Cardiac muscle cell (in vitro differentiated cells and primary cell): ENCODE data around the gene NUP42. TPM values are rescaled to one million over a fixed set of nuclear protein-coding genes. Genes with fewer than 3 reads are reported as not detected.
A peak's percentile ranks its signal among the peaks of the same experiment; 100 is the strongest.
"Not testable (repeated sequence)": the region's sequence is repeated elsewhere in the genome, so short reads cannot be mapped to it uniquely, and the experiment has no call there.

Source experiments
- DNase-seq, 2 donors: peaks; one replicate each; pipeline versions ENCODE4 v3.0.0 to v3.0.0-alpha.2; 2010 to 2017; ENCODE audit warnings: low read depth in 1 of 2, low spot score in 1 of 2
- H3K27ac ChIP-seq: fragments of 200-600 bp; sonication (generic); 2 replicates; pipeline ENCODE4 v1.5.1; 2016
- H3K27me3 ChIP-seq: fragments of 200-600 bp; sonication (generic); 2 replicates; pipeline ENCODE4 v1.6.0; 2016; ENCODE audit warnings: control low read depth
- H3K36me3 ChIP-seq: fragments of 200-600 bp; sonication (generic); 2 replicates; pipeline ENCODE4 v1.5.1; 2016; ENCODE audit warnings: control low read depth
- H3K4me1 ChIP-seq: fragments of 200-600 bp; sonication (generic); 2 replicates; pipeline ENCODE4 v1.8.1; 2017; ENCODE audit warnings: low read depth, mild to moderate bottlenecking, mixed run types
- H3K4me3 ChIP-seq: fragments of 200-600 bp; sonication (generic); 2 replicates; pipeline ENCODE4 v1.5.1; 2016; ENCODE audit warnings: mild to moderate bottlenecking
- H3K9me3 ChIP-seq: fragments of 200-600 bp; sonication (generic); 2 replicates; pipeline ENCODE4 v1.5.1; 2017; ENCODE audit warnings: low read depth, mild to moderate bottlenecking, control low read depth
- CTCF ChIP-seq: IDR thresholded peaks from 2 replicates; pipeline ENCODE4 v1.5.1; 2012; ENCODE audit warnings: low read depth, mild to moderate bottlenecking, low read length
- polyA plus RNA-seq: library from polyadenylated mRNA; unstranded; fragments of >200 nt; fragmentation: Nextera tagmentation; extraction: Ambion mirVana; gene quantifications from 2 replicates; pipeline ENCODE4 v1.2.1, GENCODE V29; 2016
- total RNA-seq: library from RNA; depleted of rRNA; stranded (reverse); fragments of >200 nt; gene quantifications from 2 replicates; pipeline ENCODE4 v1.2.3, GENCODE V29; 2016

The NUP42 gene
- total and polyA plus RNA-seq, 2 experiments from 2014 or later, result 28.2 to 34.0 TPM

GRCh38 chr7:23185980-23186379, 4.1 kb downstream of the NUP42 start:
- Histone ChIP-seq H3K9me3 (no peaks in the 10 kb centered on the region), H3K4me3 (no peak overlapping the region), H3K4me1 (peaks cover 12% of the 10 kb centered on the region), H3K27ac (no peak overlapping the region), H3K27me3 (no peaks in the 10 kb centered on the region), H3K36me3 (peaks cover 47% of the 10 kb centered on the region)
- no peak for TF ChIP-seq CTCF
- no peak for DNase-seq

- H3K4me3 ChIP-seq, result no peak overlapping the region
- H3K9me3 ChIP-seq, result no peaks in the 10 kb centered on the region
- H3K27ac ChIP-seq, result peak overlapping the region; percentile 50
- H3K36me3 ChIP-seq, result peaks cover 47% of the 10 kb centered on the region
- no peaks in the 10 kb centered on the region for H3K27me3 ChIP-seq
- DNase-seq, result no peak
- TF ChIP-seq CTCF, result no peak
- H3K4me1 ChIP-seq, result peaks cover 4% of the 10 kb centered on the region
Measured at GRCh38 chr7:23191022-23191421, 9.2 kb downstream of the NUP42 start.

- not testable (repeated sequence) for DNase-seq, H3K9me3 ChIP-seq, H3K27me3 ChIP-seq, H3K27ac ChIP-seq, H3K4me3 ChIP-seq
- Histone ChIP-seq H3K4me1 (peaks cover 15% of the 10 kb centered on the region), H3K36me3 (peaks cover 24% of the 10 kb centered on the region)
Measured at GRCh38 chr7:23193650-23194227, 11.9 kb downstream of the NUP42 start.

- Histone ChIP-seq H3K36me3 (peaks cover 24% of the 10 kb centered on the region), H3K4me3 (no peak overlapping the region), H3K27me3 (no peaks in the 10 kb centered on the region), H3K27ac (peak overlapping the region; percentile 82), H3K4me1 (peaks cover 15% of the 10 kb centered on the region), H3K9me3 (no peaks in the 10 kb centered on the region)
- DNase-seq, result peak in 1 of 2 donors; percentile 64
- TF ChIP-seq CTCF, result no peak
Measured at GRCh38 chr7:23196306-23196705, 14.5 kb downstream of the NUP42 start.

GRCh38 chr7:23197745-23198144, 15.9 kb downstream of the NUP42 start:
- H3K36me3 ChIP-seq, result peaks cover 25% of the 10 kb centered on the region
- not testable (repeated sequence) for H3K4me3 ChIP-seq, H3K27ac ChIP-seq, H3K27me3 ChIP-seq, DNase-seq, H3K9me3 ChIP-seq
- peaks cover 15% of the 10 kb centered on the region for H3K4me1 ChIP-seq

GRCh38 chr7:23200331-23200730, 18.5 kb downstream of the NUP42 start:
- Histone ChIP-seq H3K4me3 (no peak overlapping the region), H3K36me3 (peaks cover 20% of the 10 kb centered on the region), H3K27ac (no peak overlapping the region), H3K4me1 (peaks cover 15% of the 10 kb centered on the region), H3K9me3 (no peaks in the 10 kb centered on the region), H3K27me3 (no peaks in the 10 kb centered on the region)
- no peak for TF ChIP-seq CTCF
- no peak for DNase-seq
